Measurements from ENCODE around the gene PTGDR.

DNA sequence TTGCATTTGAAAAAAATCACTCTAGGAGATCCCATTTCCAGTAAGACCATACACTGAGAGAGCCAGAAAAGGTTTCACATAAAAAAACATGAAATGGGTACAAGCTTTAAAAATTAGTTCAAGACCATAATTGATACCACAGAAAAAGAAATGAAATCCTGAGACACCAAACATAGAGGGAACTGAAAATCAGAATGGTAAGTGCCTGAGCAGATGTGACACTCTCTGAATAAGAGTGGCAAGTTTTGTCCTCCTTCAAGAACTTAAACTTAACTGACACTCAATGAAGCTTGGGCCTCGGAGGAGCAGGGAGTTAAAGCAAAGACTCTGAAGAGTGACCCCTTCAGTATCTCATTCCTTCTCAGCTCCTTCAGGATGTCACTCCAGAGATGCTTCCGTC is 23.2 kb upstream of the PTGDR start:
- no peak for TF ChIP-seq YY1 (IDR thresholded peaks at IDR 0.05; ENCODE audit: insufficient read depth, insufficient read length)
- no peak for TF ChIP-seq ZNF274 (IDR thresholded peaks at IDR 0.05; ENCODE audit: low read depth, low read length)
